ENCODE data around the gene FOXP1. TPM values are rescaled to one million over a fixed set of nuclear protein-coding genes. Genes with fewer than 3 reads are reported as not detected.

FOXP1 gene
- total RNA-seq, 1 donor from 2014 or later, result 27.3 TPM

- TF ChIP-seq EZH2phosphoT487 (IDR thresholded peaks at IDR 0.05), result no peak
- TF ChIP-seq CTCF (IDR thresholded peaks at IDR 0.05), result no peak
- TF ChIP-seq EZH2 (IDR thresholded peaks at IDR 0.05), result no peak
- Histone ChIP-seq H3K4me1 (no peaks in the 10 kb centered on the region), H2AFZ (replicated peaks) (no peak overlapping the region), H3K79me2 (ENCODE audit: low read depth) (no peaks in the 10 kb centered on the region), H3K27ac (no peak overlapping the region), H3K9me3 (ENCODE audit: low read depth) (no peaks in the 10 kb centered on the region), H3F3A (ENCODE audit: low read depth) (no peaks in the 10 kb centered on the region), H4K20me1 (ENCODE audit: low read depth) (no peaks in the 10 kb centered on the region), H3K4me3 (no peak overlapping the region), H3K4me2 (no peak overlapping the region), H3K36me3 (no peaks in the 10 kb centered on the region), H3K27me3 (no peaks in the 10 kb centered on the region), H3K9ac (no peak overlapping the region)
- H3K27ac Mint-ChIP-seq, result no peak overlapping the region
- DNase-seq (ENCODE audit: low spot score), result no peak
- H3K36me3 Mint-ChIP-seq, result peaks cover 31% of the 10 kb centered on the region
- H3K4me1 Mint-ChIP-seq, result peaks cover under 1% of the 10 kb centered on the region
- no peak overlapping the region for H3K4me3 Mint-ChIP-seq
- no peaks in the 10 kb centered on the region for H3K27me3 Mint-ChIP-seq (ENCODE audit: insufficient read depth, low read depth)
- no peaks in the 10 kb centered on the region for H3K9me3 Mint-ChIP-seq
Measured at GRCh38 chr3:70990185-70990584, 593.3 kb downstream of the FOXP1 start.

- DNase-seq (ENCODE audit: low spot score), result no peak
- no peak overlapping the region for H3K27ac Mint-ChIP-seq
- no peaks in the 10 kb centered on the region for H3K9me3 ChIP-seq (ENCODE audit: low read depth)
- no peak overlapping the region for H3K4me3 ChIP-seq
- H3F3A ChIP-seq (ENCODE audit: low read depth), result no peaks in the 10 kb centered on the region
- no peak overlapping the region for H2AFZ ChIP-seq (replicated peaks)
- TF ChIP-seq EZH2 (IDR thresholded peaks at IDR 0.05) (no peak), CTCF (IDR thresholded peaks at IDR 0.05) (no peak), EZH2phosphoT487 (IDR thresholded peaks at IDR 0.05) (no peak)
- no peak overlapping the region for H3K4me3 Mint-ChIP-seq
- no peaks in the 10 kb centered on the region for H3K27me3 ChIP-seq
- H3K4me1 Mint-ChIP-seq, result no peaks in the 10 kb centered on the region
- no peaks in the 10 kb centered on the region for H3K36me3 ChIP-seq
- peaks cover 27% of the 10 kb centered on the region for H3K36me3 Mint-ChIP-seq
- no peaks in the 10 kb centered on the region for H4K20me1 ChIP-seq (ENCODE audit: low read depth)
- no peaks in the 10 kb centered on the region for H3K27me3 Mint-ChIP-seq (ENCODE audit: insufficient read depth, low read depth)
- no peaks in the 10 kb centered on the region for H3K9me3 Mint-ChIP-seq
- H3K4me1 ChIP-seq, result no peaks in the 10 kb centered on the region
- H3K27ac ChIP-seq, result no peak overlapping the region
- H3K9ac ChIP-seq, result no peak overlapping the region
- no peak overlapping the region for H3K4me2 ChIP-seq
- no peaks in the 10 kb centered on the region for H3K79me2 ChIP-seq (ENCODE audit: low read depth)
Measured at GRCh38 chr3:70989174-70989573, 594.4 kb downstream of the FOXP1 start.

- Mint-ChIP-seq H3K4me3 (no peak overlapping the region), H3K27ac (no peak overlapping the region)
- H3K27ac ChIP-seq, result no peak overlapping the region
Measured at GRCh38 chr3:70988111-70988510, 595.4 kb downstream of the FOXP1 start.

More at GRCh38 chr3:70988111-70988510, 595.4 kb downstream of the FOXP1 start:
- DNase-seq (ENCODE audit: low spot score), result no peak
- no peak overlapping the region for H3K9ac ChIP-seq
- no peaks in the 10 kb centered on the region for H4K20me1 ChIP-seq (ENCODE audit: low read depth)
- H3K4me3 ChIP-seq, result no peak overlapping the region
- H2AFZ ChIP-seq (replicated peaks), result no peak overlapping the region
- H3K9me3 ChIP-seq (ENCODE audit: low read depth), result no peaks in the 10 kb centered on the region
- peaks cover 1% of the 10 kb centered on the region for H3K4me1 Mint-ChIP-seq
- peaks cover under 1% of the 10 kb centered on the region for H3F3A ChIP-seq (ENCODE audit: low read depth)
- H3K27me3 Mint-ChIP-seq (ENCODE audit: insufficient read depth, low read depth), result no peaks in the 10 kb centered on the region
- no peaks in the 10 kb centered on the region for H3K79me2 ChIP-seq (ENCODE audit: low read depth)
- H3K36me3 Mint-ChIP-seq, result peaks cover 19% of the 10 kb centered on the region
- H3K4me1 ChIP-seq, result peaks cover 8% of the 10 kb centered on the region
- H3K9me3 Mint-ChIP-seq, result no peaks in the 10 kb centered on the region
- TF ChIP-seq CTCF (IDR thresholded peaks at IDR 0.05) (no peak), EZH2phosphoT487 (IDR thresholded peaks at IDR 0.05) (no peak), EZH2 (IDR thresholded peaks at IDR 0.05) (no peak)
- no peak overlapping the region for H3K4me2 ChIP-seq
- H3K36me3 ChIP-seq, result no peaks in the 10 kb centered on the region
- H3K27me3 ChIP-seq, result no peaks in the 10 kb centered on the region

Data from neural progenitor cell (in vitro differentiated cells).